ENCODE results near the gene UBASH3B.

DNA sequence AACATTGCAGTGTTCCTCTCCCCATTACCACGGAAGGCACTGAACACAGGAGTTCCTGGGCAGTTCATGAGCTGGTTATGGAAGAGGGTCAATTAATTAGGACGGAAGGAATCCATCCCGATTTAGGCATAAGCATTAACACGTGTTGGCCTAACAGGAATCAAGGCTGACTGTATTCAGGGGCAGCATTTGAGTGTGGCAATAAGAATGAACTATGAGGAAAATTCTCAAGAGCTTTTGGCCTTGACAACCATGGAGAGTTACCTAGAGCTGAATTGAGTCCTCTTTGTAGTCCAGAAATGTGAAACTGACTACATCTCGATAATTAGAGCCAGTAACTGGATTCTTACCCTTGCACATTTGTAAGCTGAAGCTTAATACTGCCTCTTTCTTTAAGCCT, 100.4 kb downstream of the UBASH3B start:
- TF ChIP-seq, protein P1, sequence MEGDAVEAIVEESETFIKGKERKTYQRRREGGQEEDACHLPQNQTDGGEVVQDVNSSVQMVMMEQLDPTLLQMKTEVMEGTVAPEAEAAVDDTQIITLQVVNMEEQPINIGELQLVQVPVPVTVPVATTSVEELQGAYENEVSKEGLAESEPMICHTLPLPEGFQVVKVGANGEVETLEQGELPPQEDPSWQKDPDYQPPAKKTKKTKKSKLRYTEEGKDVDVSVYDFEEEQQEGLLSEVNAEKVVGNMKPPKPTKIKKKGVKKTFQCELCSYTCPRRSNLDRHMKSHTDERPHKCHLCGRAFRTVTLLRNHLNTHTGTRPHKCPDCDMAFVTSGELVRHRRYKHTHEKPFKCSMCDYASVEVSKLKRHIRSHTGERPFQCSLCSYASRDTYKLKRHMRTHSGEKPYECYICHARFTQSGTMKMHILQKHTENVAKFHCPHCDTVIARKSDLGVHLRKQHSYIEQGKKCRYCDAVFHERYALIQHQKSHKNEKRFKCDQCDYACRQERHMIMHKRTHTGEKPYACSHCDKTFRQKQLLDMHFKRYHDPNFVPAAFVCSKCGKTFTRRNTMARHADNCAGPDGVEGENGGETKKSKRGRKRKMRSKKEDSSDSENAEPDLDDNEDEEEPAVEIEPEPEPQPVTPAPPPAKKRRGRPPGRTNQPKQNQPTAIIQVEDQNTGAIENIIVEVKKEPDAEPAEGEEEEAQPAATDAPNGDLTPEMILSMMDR (conservative IDR thresholded peaks at IDR 0.05 in 1 of 2, IDR thresholded peaks at IDR 0.05 in 1 of 2; ENCODE audit: low read depth in 1 of 2, low read length in 2 of 2): no peak
- TF ChIP-seq EZH2 (IDR thresholded peaks at IDR 0.05; ENCODE audit: low read length, missing control alignments): no peak

Measured in fibroblast of lung (primary cell).